Right atrium auricular region (tissue), 2 donors: Measurements from ENCODE around the gene ST14. TPM values are rescaled to one million over a fixed set of nuclear protein-coding genes. Genes with fewer than 3 reads are reported as not detected.
A peak's percentile ranks its signal among the peaks of the same experiment; 100 is the strongest.

Experiments
- DNase-seq: peaks from one replicate; pipeline ENCODE4 v3.0.0-alpha.2; 2019; ENCODE audit warnings: low spot score
- H3K27ac ChIP-seq, 2 donors: fragments of 200-600 bp; sonication (generic); 1 replicate in 1 of 2; 2 replicates in 1 of 2; pipeline ENCODE4 v1.5.1; 2016 to 2019
- H3K27me3 ChIP-seq, 2 donors: fragments of 200-600 bp; sonication (generic); one replicate each; pipeline versions ENCODE4 v1.5.1 to v1.6.0; 2017 to 2019
- H3K36me3 ChIP-seq: fragments of 200-600 bp; sonication (generic); one replicate; pipeline ENCODE4 v1.5.1; 2016
- H3K4me1 ChIP-seq, 2 donors: fragments of 200-600 bp; sonication (generic); one replicate each; pipeline versions ENCODE4 v1.5.1 to v1.6.0; 2017 to 2019
- H3K4me3 ChIP-seq, 2 donors: fragments of 200-600 bp; sonication (generic); 1 replicate in 1 of 2; 2 replicates in 1 of 2; pipeline ENCODE4 v1.5.1; 2017 to 2019; ENCODE audit warnings: mild to moderate bottlenecking in 1 of 2, moderate library complexity in 1 of 2
- H3K9me3 ChIP-seq, 2 donors: fragments of 200-600 bp; sonication (generic); one replicate each; pipeline ENCODE4 v1.5.1; 2019
- CTCF ChIP-seq, 2 donors: fragments of 200-600 bp; sonication (generic); IDR thresholded peaks; one replicate each; pipeline ENCODE4 v1.5.1; 2019; ENCODE audit warnings: antibody characterized with exemption in 2 of 2
- total RNA-seq, 2 donors: library from RNA; depleted of rRNA; stranded (reverse); fragments of >200 nt; gene quantifications; one replicate each; pipeline ENCODE4 v1.1.0, GENCODE V29; 2016

ST14 gene
- total RNA-seq, 2 donors from 2014 or later: 0.85 to 6.0 TPM

GRCh38 chr11:130137999-130138398, 21.6 kb upstream of the ST14 start:
- Histone ChIP-seq H3K27me3 (no peaks in the 10 kb centered on the region), H3K36me3 (peaks cover 42% of the 10 kb centered on the region), H3K4me1 (peaks cover 0 to 32% of the 10 kb centered on the region in 2 donors), H3K9me3 (no peaks in the 10 kb centered on the region), H3K27ac (no peak overlapping the region), H3K4me3 (no peak overlapping the region)
- TF ChIP-seq CTCF (IDR thresholded peaks at IDR 0.05): no peak
- no peak for DNase-seq

GRCh38 chr11:130139401-130139800, 20.2 kb upstream of the ST14 start:
- Histone ChIP-seq H3K9me3 (no peaks in the 10 kb centered on the region), H3K4me3 (no peak overlapping the region), H3K4me1 (peaks cover 0 to 32% of the 10 kb centered on the region in 2 donors), H3K27me3 (no peaks in the 10 kb centered on the region), H3K36me3 (peaks cover 43% of the 10 kb centered on the region), H3K27ac (peak overlapping the region; percentile 42 to 73)
- no peak for DNase-seq
- TF ChIP-seq CTCF (IDR thresholded peaks at IDR 0.05): no peak

- H3K4me1 ChIP-seq: peaks cover 0 to 47% of the 10 kb centered on the region in 2 donors
- DNase-seq: no peak
- peak overlapping the region; percentile 64 to 76 for H3K27ac ChIP-seq
- H3K27me3 ChIP-seq: no peaks in the 10 kb centered on the region
- no peak overlapping the region for H3K4me3 ChIP-seq
- H3K9me3 ChIP-seq: no peaks in the 10 kb centered on the region
- no peak for TF ChIP-seq CTCF (IDR thresholded peaks at IDR 0.05)
- H3K36me3 ChIP-seq: peaks cover 51% of the 10 kb centered on the region
Measured at GRCh38 chr11:130141561-130142341, 17.8 kb upstream of the ST14 start.

- H3K27me3 ChIP-seq: no peaks in the 10 kb centered on the region
- no peak overlapping the region for H3K4me3 ChIP-seq
- no peak overlapping the region for H3K27ac ChIP-seq
- no peaks in the 10 kb centered on the region for H3K9me3 ChIP-seq
- DNase-seq: no peak
- peaks cover 41% of the 10 kb centered on the region for H3K36me3 ChIP-seq
- no peak for TF ChIP-seq CTCF (IDR thresholded peaks at IDR 0.05)
- peaks cover 0 to 53% of the 10 kb centered on the region in 2 donors for H3K4me1 ChIP-seq
Measured at GRCh38 chr11:130144141-130144540, 15.4 kb upstream of the ST14 start.

- H3K9me3 ChIP-seq: no peaks in the 10 kb centered on the region
- no peak for DNase-seq
- H3K27me3 ChIP-seq: no peaks in the 10 kb centered on the region
- H3K4me1 ChIP-seq: peaks cover 0 to 48% of the 10 kb centered on the region in 2 donors
- no peak for TF ChIP-seq CTCF (IDR thresholded peaks at IDR 0.05)
- no peak overlapping the region for H3K27ac ChIP-seq
- H3K4me3 ChIP-seq: no peak overlapping the region
- H3K36me3 ChIP-seq: peaks cover 41% of the 10 kb centered on the region
Measured at GRCh38 chr11:130144861-130145281, 14.7 kb upstream of the ST14 start.
